Neural cell (in vitro differentiated cells): Measurements from ENCODE around the gene MYG1. TPM values are rescaled to one million over a fixed set of nuclear protein-coding genes. Genes with fewer than 3 reads are reported as not detected.
A peak's percentile ranks its signal among the peaks of the same experiment; 100 is the strongest.

Experiments
- H2AFZ ChIP-seq: fragments of 200-600, 300-800 bp; sonication (generic), shearing (Covaris generic); 2 replicates; pipeline ENCODE4 v1.6.0; 2014; ENCODE audit warnings: low read depth, mild to moderate bottlenecking, antibody characterized with exemption, low read length, moderate library complexity
- H3F3A ChIP-seq: fragments of 200-600 bp; shearing (Covaris generic); 2 replicates; pipeline ENCODE4 v1.6.1; 2016; ENCODE audit warnings: mild to moderate bottlenecking, moderate library complexity, mixed read lengths, antibody characterized with exemption, low read length; ENCODE audit not compliant: insufficient read depth, poor library complexity, severe bottlenecking
- H3K27ac ChIP-seq: fragments of 200-600, 300-800 bp; sonication (generic), shearing (Covaris generic); 2 replicates; pipeline ENCODE4 v1.5.1; 2014; ENCODE audit warnings: mild to moderate bottlenecking, low read length, moderate library complexity
- H3K27me3 ChIP-seq: fragments of 300-800, 200-600 bp; sonication (generic), shearing (Covaris generic); 2 replicates; pipeline ENCODE4 v1.6.0; 2014; ENCODE audit warnings: mild to moderate bottlenecking, low read depth, low read length, moderate library complexity; ENCODE audit not compliant: insufficient read depth
- H3K36me3 ChIP-seq: fragments of 300-800, 200-600 bp; sonication (generic), shearing (Covaris generic); 2 replicates; pipeline ENCODE4 v1.5.1; 2014; ENCODE audit warnings: mild to moderate bottlenecking, antibody characterized with exemption, low read length, moderate library complexity; ENCODE audit not compliant: insufficient read depth
- H3K4me2 ChIP-seq: fragments of 300-800, 200-600 bp; sonication (generic), shearing (Covaris generic); 2 replicates; pipeline ENCODE4 v1.6.0; 2014; ENCODE audit warnings: mild to moderate bottlenecking, low read length
- H3K4me3 ChIP-seq: fragments of 300-800, 200-600 bp; sonication (generic), shearing (Covaris generic); 2 replicates; pipeline ENCODE4 v1.5.1; 2014; ENCODE audit warnings: mild to moderate bottlenecking, low read length, moderate library complexity
- H3K79me2 ChIP-seq: fragments of 200-600 bp; shearing (Covaris generic); replicated peaks from 2 replicates; pipeline ENCODE4 v1.6.0; 2014; ENCODE audit warnings: mild to moderate bottlenecking, low read length, moderate library complexity; ENCODE audit not compliant: insufficient read depth
- H3K9ac ChIP-seq: fragments of 300-800, 200-600 bp; sonication (generic), shearing (Covaris generic); 2 replicates; pipeline ENCODE4 v1.6.1; 2016; ENCODE audit warnings: mild to moderate bottlenecking, low read length, mixed read lengths
- H3K9me2 ChIP-seq: fragments of 200-600 bp; shearing (Covaris generic); 2 replicates; pipeline ENCODE4 v1.6.1; 2016; ENCODE audit warnings: mild to moderate bottlenecking, low read length, mixed read lengths; ENCODE audit not compliant: insufficient read depth
- H3K9me3 ChIP-seq: fragments of 200-600, 300-800 bp; sonication (generic), shearing (Covaris generic); 2 replicates; pipeline ENCODE4 v1.6.1; 2016; ENCODE audit warnings: mild to moderate bottlenecking, mixed run types, low read length, moderate library complexity, mixed read lengths
- H4K20me1 ChIP-seq: fragments of 200-600 bp; shearing (Covaris generic); 2 replicates; pipeline ENCODE4 v1.6.1; 2016; ENCODE audit warnings: mild to moderate bottlenecking, mixed run types; ENCODE audit not compliant: insufficient read depth
- CTCF ChIP-seq: fragments of 450-650 bp; IDR thresholded peaks from 2 replicates; pipeline ENCODE4 v1.5.1; 2014; ENCODE audit warnings: antibody characterized with exemption, mild to moderate bottlenecking, moderate library complexity; ENCODE audit not compliant: poor library complexity, severe bottlenecking
- EP300 ChIP-seq: fragments of 450-650 bp; conservative IDR thresholded peaks from 2 replicates; pipeline ENCODE4 v1.6.1; 2014; ENCODE audit warnings: antibody characterized with exemption, mild to moderate bottlenecking, moderate library complexity; ENCODE audit not compliant: poor library complexity, severe bottlenecking
- EZH2 ChIP-seq: fragments of 200-600, 300-800 bp; shearing (Covaris generic), sonication (generic); IDR thresholded peaks from 2 replicates; pipeline ENCODE4 v1.6.1; 2014; ENCODE audit warnings: antibody characterized with exemption, low read length, borderline replicate concordance, mild to moderate bottlenecking; ENCODE audit not compliant: insufficient read depth, poor library complexity, severe bottlenecking
- MXI1 ChIP-seq: fragments of 450-650 bp; conservative IDR thresholded peaks from 2 replicates; pipeline ENCODE4 v1.6.1; 2014; ENCODE audit warnings: antibody characterized with exemption, mild to moderate bottlenecking; ENCODE audit not compliant: poor library complexity, severe bottlenecking
- POLR2AphosphoS5 ChIP-seq: IDR thresholded peaks from 2 replicates; pipeline ENCODE4 v1.6.1; 2012
- RAD21 ChIP-seq: fragments of 450-650 bp; conservative IDR thresholded peaks from 2 replicates; pipeline ENCODE4 v1.6.1; 2014; ENCODE audit warnings: antibody characterized with exemption, mild to moderate bottlenecking, moderate library complexity
- REST ChIP-seq: IDR thresholded peaks from 2 replicates; pipeline ENCODE4 v1.6.1; 2012; ENCODE audit warnings: borderline replicate concordance
- SMC3 ChIP-seq: fragments of 450-650 bp; conservative IDR thresholded peaks from 2 replicates; pipeline ENCODE4 v1.6.1; 2014; ENCODE audit warnings: antibody characterized with exemption, mild to moderate bottlenecking, moderate library complexity; ENCODE audit not compliant: poor library complexity
- TAF1 ChIP-seq: IDR thresholded peaks from 2 replicates; pipeline ENCODE4 v1.6.1; 2012; ENCODE audit warnings: low read depth
- polyA plus RNA-seq: library from polyadenylated mRNA; depleted of rRNA; stranded (reverse); fragments of >200 nt; gene quantifications from 2 replicates; pipeline ENCODE4 v1.2.3, GENCODE V29; 2014

Gene MYG1
- polyA plus RNA-seq, 1 donor from 2014 or later, result 70.5 TPM

- Histone ChIP-seq H3K9me3 (no peaks in the 10 kb centered on the region), H3K27ac (peak overlapping the region; percentile 93)
Observed at GRCh38 chr12:53320352-53321195, 21.1 kb downstream of the MYG1 start.

GRCh38 chr12:53324113-53324778 is 24.8 kb downstream of the MYG1 start:
- no peaks in the 10 kb centered on the region for H3K9me3 ChIP-seq
- H3K79me2 ChIP-seq, result no peaks in the 10 kb centered on the region
- H3K4me3 ChIP-seq, result peak overlapping the region; percentile 66
- no peak for TF ChIP-seq REST
- TF ChIP-seq POLR2AphosphoS5, result no peak
- TF ChIP-seq MXI1, result no peak
- no peak for TF ChIP-seq RAD21
- no peak for TF ChIP-seq SMC3
- no peak for TF ChIP-seq CTCF
- no peak for TF ChIP-seq EZH2
- no peak for TF ChIP-seq EP300
- TF ChIP-seq TAF1, result no peak
- H3F3A ChIP-seq, result no peaks in the 10 kb centered on the region
- H3K9ac ChIP-seq, result peak overlapping the region; percentile 44
- peaks cover 19% of the 10 kb centered on the region for H3K27me3 ChIP-seq
- no peaks in the 10 kb centered on the region for H3K36me3 ChIP-seq
- no peaks in the 10 kb centered on the region for H4K20me1 ChIP-seq
- no peak overlapping the region for H2AFZ ChIP-seq
- H3K4me2 ChIP-seq, result no peak overlapping the region
- no peak overlapping the region for H3K27ac ChIP-seq
- H3K9me2 ChIP-seq, result no peaks in the 10 kb centered on the region

More at GRCh38 chr12:53320352-53321195, 21.1 kb downstream of the MYG1 start:
- H3K9ac ChIP-seq, result peak overlapping the region; percentile 83
- no peaks in the 10 kb centered on the region for H3K36me3 ChIP-seq
- TF ChIP-seq POLR2AphosphoS5 (no peak), SMC3 (no peak), REST (no peak), MXI1 (no peak), RAD21 (no peak)
- H3K79me2 ChIP-seq, result no peaks in the 10 kb centered on the region
- H3K4me2 ChIP-seq, result peak overlapping the region; percentile 65
- peak overlapping the region; percentile 98 for H3K4me3 ChIP-seq
- H3K27me3 ChIP-seq, result peaks cover 15% of the 10 kb centered on the region
- no peaks in the 10 kb centered on the region for H3K9me2 ChIP-seq
- H3F3A ChIP-seq, result no peaks in the 10 kb centered on the region
- peak overlapping the region; percentile 95 for H2AFZ ChIP-seq
- H4K20me1 ChIP-seq, result no peaks in the 10 kb centered on the region
